ENCODE results near the gene CRHBP.

DNA sequence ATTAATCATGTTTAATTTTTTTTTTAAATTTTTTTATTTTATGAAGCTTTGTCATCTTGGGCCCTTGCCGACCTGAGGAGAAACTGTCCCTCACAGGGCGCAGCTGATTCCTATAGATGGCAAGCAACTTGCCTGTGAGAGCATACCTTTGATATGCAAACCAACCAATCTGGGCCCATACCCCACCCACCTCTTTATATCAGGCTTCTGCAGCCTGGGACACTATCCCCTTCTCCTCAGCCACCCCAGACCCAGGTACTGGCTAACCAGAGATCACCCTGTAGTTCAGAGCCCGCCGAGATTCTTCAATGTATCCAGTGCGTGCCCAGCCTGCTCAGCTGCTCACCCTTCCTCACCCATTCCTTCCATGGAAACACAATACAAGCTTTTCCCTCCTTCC is 58.7 kb downstream of the CRHBP start:
- TF ChIP-seq, protein P1, sequence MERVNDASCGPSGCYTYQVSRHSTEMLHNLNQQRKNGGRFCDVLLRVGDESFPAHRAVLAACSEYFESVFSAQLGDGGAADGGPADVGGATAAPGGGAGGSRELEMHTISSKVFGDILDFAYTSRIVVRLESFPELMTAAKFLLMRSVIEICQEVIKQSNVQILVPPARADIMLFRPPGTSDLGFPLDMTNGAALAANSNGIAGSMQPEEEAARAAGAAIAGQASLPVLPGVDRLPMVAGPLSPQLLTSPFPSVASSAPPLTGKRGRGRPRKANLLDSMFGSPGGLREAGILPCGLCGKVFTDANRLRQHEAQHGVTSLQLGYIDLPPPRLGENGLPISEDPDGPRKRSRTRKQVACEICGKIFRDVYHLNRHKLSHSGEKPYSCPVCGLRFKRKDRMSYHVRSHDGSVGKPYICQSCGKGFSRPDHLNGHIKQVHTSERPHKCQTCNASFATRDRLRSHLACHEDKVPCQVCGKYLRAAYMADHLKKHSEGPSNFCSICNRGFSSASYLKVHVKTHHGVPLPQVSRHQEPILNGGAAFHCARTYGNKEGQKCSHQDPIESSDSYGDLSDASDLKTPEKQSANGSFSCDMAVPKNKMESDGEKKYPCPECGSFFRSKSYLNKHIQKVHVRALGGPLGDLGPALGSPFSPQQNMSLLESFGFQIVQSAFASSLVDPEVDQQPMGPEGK (CRISPR knock-in tag; IDR thresholded peaks at IDR 0.05; ENCODE audit: borderline replicate concordance), result no peak
- TF ChIP-seq, protein P2, sequence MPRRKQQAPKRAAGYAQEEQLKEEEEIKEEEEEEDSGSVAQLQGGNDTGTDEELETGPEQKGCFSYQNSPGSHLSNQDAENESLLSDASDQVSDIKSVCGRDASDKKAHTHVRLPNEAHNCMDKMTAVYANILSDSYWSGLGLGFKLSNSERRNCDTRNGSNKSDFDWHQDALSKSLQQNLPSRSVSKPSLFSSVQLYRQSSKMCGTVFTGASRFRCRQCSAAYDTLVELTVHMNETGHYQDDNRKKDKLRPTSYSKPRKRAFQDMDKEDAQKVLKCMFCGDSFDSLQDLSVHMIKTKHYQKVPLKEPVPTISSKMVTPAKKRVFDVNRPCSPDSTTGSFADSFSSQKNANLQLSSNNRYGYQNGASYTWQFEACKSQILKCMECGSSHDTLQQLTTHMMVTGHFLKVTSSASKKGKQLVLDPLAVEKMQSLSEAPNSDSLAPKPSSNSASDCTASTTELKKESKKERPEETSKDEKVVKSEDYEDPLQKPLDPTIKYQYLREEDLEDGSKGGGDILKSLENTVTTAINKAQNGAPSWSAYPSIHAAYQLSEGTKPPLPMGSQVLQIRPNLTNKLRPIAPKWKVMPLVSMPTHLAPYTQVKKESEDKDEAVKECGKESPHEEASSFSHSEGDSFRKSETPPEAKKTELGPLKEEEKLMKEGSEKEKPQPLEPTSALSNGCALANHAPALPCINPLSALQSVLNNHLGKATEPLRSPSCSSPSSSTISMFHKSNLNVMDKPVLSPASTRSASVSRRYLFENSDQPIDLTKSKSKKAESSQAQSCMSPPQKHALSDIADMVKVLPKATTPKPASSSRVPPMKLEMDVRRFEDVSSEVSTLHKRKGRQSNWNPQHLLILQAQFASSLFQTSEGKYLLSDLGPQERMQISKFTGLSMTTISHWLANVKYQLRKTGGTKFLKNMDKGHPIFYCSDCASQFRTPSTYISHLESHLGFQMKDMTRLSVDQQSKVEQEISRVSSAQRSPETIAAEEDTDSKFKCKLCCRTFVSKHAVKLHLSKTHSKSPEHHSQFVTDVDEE (CRISPR knock-in tag; IDR thresholded peaks at IDR 0.05), result no peak
- no peak for TF ChIP-seq ZC3H10 (CRISPR knock-in tag; IDR thresholded peaks at IDR 0.05)

All from SK-N-SH treated with all-trans-retinoic acid at 6 μM for 48 hours (cell line).